ENCODE measurements around the gene PDZK1IP1.

GRCh38 chr1:47184090-47184821, 5.6 kb downstream of the PDZK1IP1 start:
- TF ChIP-seq ZNF274 (IDR thresholded peaks at IDR 0.05; ENCODE audit: low read depth, low read length): no peak
- no peak for TF ChIP-seq YY1 (IDR thresholded peaks at IDR 0.05; ENCODE audit: insufficient read depth, insufficient read length)
- TF ChIP-seq SUZ12 (IDR thresholded peaks at IDR 0.05; ENCODE audit: extremely low read depth, insufficient read depth, insufficient read length): no peak

Data from NT2/D1 (cell line).